ENCODE results near the gene GRB7.
"Not testable (repeated sequence)": the region's sequence is repeated elsewhere in the genome, so short reads cannot be mapped to it uniquely, and the experiment has no call there.

The GRB7 gene

DNA sequence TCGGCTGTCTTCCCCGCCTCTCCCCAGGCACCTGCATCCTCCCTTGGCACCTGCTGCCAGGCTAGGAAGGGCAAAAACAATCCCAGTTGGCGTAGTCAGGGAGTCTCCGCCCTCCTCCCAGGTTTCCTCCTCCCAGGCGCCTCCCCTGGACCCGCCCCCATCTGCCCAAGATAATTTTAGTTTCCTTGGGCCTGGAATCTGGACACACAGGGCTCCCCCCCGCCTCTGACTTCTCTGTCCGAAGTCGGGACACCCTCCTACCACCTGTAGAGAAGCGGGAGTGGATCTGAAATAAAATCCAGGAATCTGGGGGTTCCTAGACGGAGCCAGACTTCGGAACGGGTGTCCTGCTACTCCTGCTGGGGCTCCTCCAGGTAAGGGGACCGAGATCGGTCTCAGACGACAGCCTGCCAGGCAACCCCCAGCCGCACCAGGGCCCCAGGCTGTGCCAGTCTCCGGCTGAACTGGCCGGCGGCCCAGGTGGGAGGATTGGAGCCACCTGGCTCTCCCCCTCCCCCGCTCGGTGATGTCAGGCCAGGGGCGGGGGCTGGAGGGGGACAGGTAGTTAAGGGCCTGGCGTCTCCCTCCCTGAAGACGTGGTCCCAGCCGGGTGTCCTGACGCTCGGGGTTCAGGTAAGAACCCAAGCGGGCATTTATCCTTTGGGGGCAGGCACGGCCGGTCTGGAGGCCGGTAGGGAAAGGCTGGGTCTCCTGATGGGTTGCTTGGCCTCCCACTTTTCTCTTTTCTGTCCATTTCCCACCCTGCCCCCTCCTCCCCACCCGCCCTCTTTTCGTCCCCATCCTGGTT is at the start of gene GRB7:
Gene GRB7, plus strand, starts transcription at position 179 of the 808 bp plus-strand sequence. CDS start 4,364 bp downstream, outside the sequence.
- DNase-seq: no peak

DNA sequence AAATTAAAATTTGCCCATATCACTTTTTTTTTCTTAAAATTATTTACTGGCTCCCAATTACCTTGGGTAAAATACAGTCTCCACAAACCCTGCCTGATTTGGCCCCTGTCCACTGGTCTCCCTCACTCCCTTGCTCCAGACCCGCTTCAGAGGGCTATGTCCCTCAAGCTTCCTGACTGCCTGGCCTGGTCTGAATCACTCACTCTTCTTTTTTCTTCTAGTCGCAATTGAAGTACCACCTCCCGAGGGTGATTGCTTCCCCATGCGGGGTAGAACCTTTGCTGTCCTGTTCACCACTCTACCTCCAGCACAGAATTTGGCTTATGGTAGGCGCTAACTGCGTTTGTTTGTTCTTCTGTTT is 49.3 kb upstream of the GRB7 start:
- DNase-seq: no peak

- no peak for DNase-seq
These were observed 48.8 kb upstream of the GRB7 start for GRCh38 chr17:39688945-39689344.

DNA sequence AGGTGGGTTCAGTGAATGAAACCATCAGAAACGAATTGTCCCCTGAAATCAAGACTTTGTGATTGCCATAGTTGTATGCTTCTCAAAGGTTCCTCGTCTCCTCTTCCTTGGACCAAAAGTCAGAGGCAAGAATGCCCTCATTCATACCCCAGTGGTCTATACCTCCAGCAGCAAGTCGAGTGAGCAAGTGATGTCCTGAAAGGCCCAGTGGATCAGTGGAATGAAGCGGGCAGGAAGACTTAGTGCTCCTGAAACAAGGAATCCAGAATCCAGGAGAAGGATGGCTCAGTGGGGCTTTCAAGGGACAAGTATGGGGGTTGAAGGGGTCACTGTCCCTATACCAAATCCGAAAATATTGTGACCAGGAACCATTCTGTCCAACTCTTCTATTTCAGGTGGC is 43.1 kb upstream of the GRB7 start:
- no peak for DNase-seq

GRCh38 chr17:39695089-39695474 is 42.7 kb upstream of the GRB7 start:
- DNase-seq: no peak

GRCh38 chr17:39696731-39697130 is 41.0 kb upstream of the GRB7 start:
- DNase-seq: no peak

DNA sequence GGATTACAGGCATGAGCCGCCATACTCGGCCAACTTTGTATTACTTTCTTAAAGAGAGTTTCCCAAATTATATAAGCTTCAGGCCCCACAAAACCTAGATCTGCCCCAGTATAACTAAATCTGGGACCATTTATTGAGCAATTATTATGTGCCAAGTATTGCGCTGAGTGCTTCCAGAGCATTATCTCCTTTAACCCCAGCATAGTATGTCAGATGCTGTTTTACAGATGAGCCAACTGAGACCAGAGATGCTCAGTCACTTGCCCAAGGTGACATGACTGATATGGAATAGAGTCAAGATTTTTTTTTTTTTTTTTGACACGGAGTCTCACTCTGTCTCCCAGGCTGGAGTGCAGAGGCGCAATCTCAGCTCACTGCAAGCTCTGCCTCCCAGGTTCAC is 39.8 kb upstream of the GRB7 start:
- no peak for DNase-seq

GRCh38 chr17:39699157-39699817 is 38.5 kb upstream of the GRB7 start:
- DNase-seq: not testable (repeated sequence)

DNA sequence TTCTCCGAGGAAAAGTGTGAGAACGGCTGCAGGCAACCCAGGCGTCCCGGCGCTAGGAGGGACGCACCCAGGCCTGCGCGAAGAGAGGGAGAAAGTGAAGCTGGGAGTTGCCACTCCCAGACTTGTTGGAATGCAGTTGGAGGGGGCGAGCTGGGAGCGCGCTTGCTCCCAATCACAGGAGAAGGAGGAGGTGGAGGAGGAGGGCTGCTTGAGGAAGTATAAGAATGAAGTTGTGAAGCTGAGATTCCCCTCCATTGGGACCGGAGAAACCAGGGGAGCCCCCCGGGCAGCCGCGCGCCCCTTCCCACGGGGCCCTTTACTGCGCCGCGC is 38.0 kb upstream of the GRB7 start, which contains the start of gene ERBB2:
Gene ERBB2, plus strand, starts transcription at position 247 of the 330 bp plus-strand sequence. CDS start 175 bp downstream, outside the sequence.
- DNase-seq: no peak

DNA sequence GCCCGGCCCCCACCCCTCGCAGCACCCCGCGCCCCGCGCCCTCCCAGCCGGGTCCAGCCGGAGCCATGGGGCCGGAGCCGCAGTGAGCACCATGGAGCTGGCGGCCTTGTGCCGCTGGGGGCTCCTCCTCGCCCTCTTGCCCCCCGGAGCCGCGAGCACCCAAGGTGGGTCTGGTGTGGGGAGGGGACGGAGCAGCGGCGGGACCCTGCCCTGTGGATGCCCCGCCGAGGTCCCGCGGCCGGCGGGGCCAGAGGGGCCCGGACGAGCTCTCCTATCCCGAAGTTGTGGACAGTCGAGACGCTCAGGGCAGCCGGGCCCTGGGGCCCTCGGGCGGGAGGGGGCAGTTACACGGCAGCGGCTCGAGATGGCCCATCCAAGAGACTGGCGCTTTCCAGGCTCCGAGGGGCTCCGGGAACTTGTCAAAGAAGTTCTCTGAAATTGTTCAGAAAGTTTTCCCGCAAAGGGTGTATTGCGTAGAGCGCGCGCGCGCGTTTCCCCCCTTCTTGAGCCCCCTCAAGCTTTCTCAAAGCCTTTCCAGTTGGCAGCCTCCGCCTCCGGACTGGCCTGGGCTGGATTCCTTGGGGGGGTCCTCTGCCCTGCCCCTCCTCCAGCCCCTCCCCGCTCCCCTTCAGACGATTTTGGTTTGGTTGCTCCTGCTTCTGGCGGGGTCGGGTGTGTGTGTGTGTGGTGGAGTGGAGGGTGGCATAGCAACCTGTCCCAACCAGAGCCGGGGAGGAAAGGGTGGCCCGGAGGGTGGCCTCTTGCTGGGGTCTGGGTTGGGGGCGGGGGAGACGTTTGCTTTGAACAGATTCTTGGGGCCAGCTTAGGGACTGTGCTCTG is 37.4 kb upstream of the GRB7 start:
- no peak for DNase-seq

DNA sequence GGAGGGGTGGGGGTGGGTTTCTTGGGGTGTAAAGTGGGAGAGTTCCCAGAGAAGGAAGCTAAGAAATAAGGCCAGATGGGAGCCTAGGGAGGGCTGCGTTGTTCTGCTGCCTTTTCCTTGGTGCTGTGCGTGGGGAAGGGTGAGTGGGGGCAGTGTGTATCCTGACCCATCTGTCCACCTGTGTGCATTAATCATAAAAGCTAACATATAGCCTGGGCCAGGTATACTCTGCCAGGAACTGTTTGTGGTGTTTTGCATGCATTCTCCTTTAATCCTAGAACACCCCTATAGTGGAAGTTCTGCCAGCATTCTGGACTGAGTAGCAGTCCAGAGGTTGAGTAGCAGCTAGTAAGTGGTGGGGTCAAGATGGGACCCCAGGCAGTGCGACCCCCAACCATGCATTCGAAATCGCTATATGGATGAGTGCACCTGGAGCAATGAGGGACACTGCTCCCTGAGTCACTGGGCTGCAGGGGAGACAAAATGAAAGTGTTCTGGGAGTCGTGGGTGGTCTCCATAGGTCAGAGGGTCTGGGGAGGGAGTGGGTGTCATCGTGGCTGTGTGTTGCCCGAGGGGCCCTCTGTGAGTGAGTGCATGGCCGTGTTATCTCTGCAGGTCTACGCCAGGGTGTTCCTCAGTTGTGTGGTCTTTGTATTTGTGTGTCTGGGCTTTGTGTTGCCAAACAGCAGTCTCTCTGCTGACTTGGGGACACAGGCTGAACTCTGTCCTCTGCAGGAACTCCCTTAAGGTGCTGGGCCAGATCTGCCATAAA is 36.5 kb upstream of the GRB7 start:
- DNase-seq: no peak

DNA sequence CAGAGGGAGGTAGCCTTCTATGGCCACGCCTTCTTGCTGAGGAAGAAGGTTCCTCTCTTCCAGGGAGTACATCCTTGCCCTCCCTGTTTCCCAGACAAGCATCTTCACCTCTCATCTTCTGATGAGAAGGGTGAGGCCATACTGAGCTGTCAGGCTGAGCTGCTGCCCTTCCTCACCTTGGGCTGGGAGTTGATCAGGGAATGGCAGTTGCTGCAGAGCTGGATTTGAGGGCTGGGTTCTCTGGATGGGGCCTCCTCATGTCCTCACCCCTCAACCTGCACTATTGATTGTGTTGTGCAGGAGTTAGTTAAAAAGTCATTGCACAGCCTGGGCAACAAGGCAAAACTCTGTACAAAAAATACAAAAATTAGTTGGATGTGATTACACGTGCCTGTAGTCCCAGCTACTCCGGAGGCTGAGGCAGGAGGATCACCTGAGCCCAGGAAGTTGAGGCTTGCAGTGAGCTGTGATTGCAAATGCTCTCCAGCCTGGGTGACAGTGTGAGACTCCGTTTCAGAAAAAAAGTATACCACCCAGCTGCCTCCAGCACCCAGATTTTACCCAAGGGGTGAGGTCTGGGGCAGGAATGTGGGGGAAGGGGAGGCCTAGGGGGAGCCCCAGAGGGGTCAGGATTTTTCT is 35.8 kb upstream of the GRB7 start:
- DNase-seq: no peak

- DNase-seq: no peak
These were observed 34.5 kb upstream of the GRB7 start for GRCh38 chr17:39702901-39703893.

DNA sequence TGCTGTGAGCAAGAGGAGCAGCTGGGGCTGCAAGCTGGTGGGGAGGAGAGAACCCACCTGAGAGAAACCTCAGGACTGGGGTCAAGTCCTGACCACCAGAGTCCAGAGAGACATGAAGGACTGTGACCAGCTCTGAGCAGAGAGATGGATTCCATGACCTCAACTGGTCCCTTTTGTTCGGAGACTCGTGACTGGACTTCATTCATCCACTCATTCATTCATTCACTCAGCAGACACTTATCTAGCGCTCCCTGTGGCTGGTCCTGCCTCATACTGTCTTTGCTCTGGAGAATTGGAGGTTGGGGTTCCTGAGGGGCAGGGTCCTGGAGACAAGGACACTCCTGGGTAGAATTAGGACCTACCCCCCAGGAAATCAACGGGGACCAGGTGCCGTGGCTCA is 33.8 kb upstream of the GRB7 start:
- DNase-seq: no peak

GRCh38 chr17:39704821-39705551 is 32.8 kb upstream of the GRB7 start:
- DNase-seq: no peak

DNA sequence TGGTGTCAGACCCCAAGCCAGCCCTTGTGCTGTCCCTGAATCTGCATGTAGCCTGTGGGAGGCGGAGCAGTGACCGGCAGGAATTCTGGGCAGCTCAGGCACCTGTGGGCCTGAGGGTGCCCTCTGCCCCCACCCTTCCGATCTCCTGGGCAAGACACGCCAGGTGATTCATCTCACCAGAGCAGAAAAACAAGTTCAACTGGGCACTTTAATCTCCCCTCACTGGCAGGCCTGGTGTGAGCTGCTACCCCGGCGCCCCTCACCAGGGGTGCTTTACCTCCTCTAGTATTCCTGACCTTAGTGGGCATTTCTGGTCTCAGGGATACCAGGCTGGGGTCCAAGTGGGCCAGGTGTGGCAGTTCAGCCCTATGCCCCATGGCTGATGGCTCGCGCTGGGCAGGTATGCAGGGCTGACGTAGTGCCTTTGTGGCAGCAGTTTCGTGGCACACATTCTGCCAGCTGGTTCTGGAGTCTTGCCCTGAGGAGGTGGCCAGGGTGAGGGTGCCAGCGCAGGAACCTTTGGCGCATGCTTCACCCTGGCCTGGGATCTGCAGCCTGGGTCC is 31.9 kb upstream of the GRB7 start:
- no peak for DNase-seq

DNA sequence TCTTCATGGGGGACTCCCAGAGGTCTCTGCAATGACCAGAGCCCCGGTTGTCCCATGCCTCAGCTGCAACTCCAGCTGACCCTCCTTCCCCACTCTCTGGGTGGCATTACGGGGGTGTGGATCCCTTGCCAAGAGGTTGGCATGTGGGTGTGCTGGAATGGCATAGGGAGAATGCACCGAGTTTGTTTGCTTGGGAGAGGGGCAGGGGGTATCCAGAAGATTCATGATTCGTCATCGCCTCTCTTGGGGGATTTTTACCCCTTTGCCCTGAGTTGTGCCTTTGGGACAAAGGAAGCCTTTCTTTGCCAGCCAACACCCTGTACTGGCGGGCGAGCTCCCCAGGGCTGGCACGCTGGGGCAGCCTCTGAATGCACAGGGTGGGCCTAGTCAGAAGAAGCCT is 31.4 kb upstream of the GRB7 start:
- no peak for DNase-seq

- no peak for DNase-seq
These were observed 30.8 kb upstream of the GRB7 start for GRCh38 chr17:39706921-39707337.

GRCh38 chr17:39709319-39709997 is 28.3 kb upstream of the GRB7 start:
- DNase-seq: no peak
